Suprapubic skin (tissue), 4 donors: ENCODE results near the gene CACNA1G. TPM values are rescaled to one million over a fixed set of nuclear protein-coding genes. Genes with fewer than 3 reads are reported as not detected.
A peak's percentile ranks its signal among the peaks of the same experiment; 100 is the strongest.

Experiments
- DNase-seq, 2 donors: peaks; one replicate each; pipeline ENCODE4 v3.0.0-alpha.2; 2019; ENCODE audit warnings: low spot score in 2 of 2
- H3K27ac ChIP-seq: fragments of 200-600 bp; sonication (generic); one replicate; pipeline ENCODE4 v1.5.1; 2019
- H3K27me3 ChIP-seq: fragments of 200-600 bp; sonication (generic); one replicate; pipeline ENCODE4 v1.5.1; 2019
- H3K36me3 ChIP-seq: fragments of 200-600 bp; sonication (generic); one replicate; pipeline ENCODE4 v1.5.1; 2019
- H3K4me1 ChIP-seq: fragments of 200-600 bp; sonication (generic); one replicate; pipeline ENCODE4 v1.5.1; 2019
- H3K4me3 ChIP-seq: fragments of 200-600 bp; sonication (generic); one replicate; pipeline ENCODE4 v1.5.1; 2019; ENCODE audit warnings: mild to moderate bottlenecking
- H3K9me3 ChIP-seq: fragments of 200-600 bp; sonication (generic); one replicate; pipeline ENCODE4 v1.5.1; 2019
- CTCF ChIP-seq, 2 donors: fragments of 200-600 bp in 1 of 2; fragments of 450-650 bp in 1 of 2; sonication (generic) in 1 of 2; IDR thresholded peaks; one replicate each; pipeline ENCODE4 v1.5.1; 2016 to 2019; ENCODE audit warnings: antibody characterized with exemption in 2 of 2, mild to moderate bottlenecking in 1 of 2, moderate library complexity in 1 of 2
- EP300 ChIP-seq: sonication (generic); formaldehyde crosslinking; IDR thresholded peaks from one replicate; pipeline ENCODE4 v1.6.1; 2017; ENCODE audit warnings: antibody characterized with exemption
- POLR2A ChIP-seq, 2 donors: fragments of 450-650 bp; IDR thresholded peaks; one replicate each; pipeline ENCODE4 v1.6.1; 2017; ENCODE audit warnings: antibody characterized with exemption in 2 of 2, mild to moderate bottlenecking in 2 of 2, moderate library complexity in 2 of 2
- POLR2AphosphoS5 ChIP-seq, 3 donors: sonication (generic); formaldehyde crosslinking; IDR thresholded peaks; one replicate each; pipeline ENCODE4 v1.6.1; 2017; ENCODE audit warnings: antibody characterized with exemption in 3 of 3
- WGBS: methylation state at CpG from one replicate; pipeline ENCODE4 v1.1.5; 2018; 5-methylcytosine and 5-hydroxymethylcytosine counted together
- total RNA-seq, 4 donors: library from RNA; depleted of rRNA; stranded (reverse); fragments of >200 nt; gene quantifications; one replicate each; pipeline ENCODE4 v1.1.0, GENCODE V29; 2016

The CACNA1G gene
- total RNA-seq, 4 donors from 2014 or later = 1.1 to 9.9 (median 2.7) TPM

- Histone ChIP-seq H3K27me3 (peaks cover 1% of the 10 kb centered on the region), H3K4me3 (no peak overlapping the region), H3K27ac (no peak overlapping the region), H3K4me1 (peaks cover 69% of the 10 kb centered on the region), H3K9me3 (no peaks in the 10 kb centered on the region), H3K36me3 (no peaks in the 10 kb centered on the region)
- 90% methylated on average over 16 of the region's 20 CpGs for WGBS
- TF ChIP-seq EP300 (no peak), CTCF (IDR thresholded peaks at IDR 0.05) (no peak), POLR2AphosphoS5 (IDR thresholded peaks at IDR 0.05) (no peak), POLR2A (IDR thresholded peaks at IDR 0.05) (no peak)
- DNase-seq = no peak
Measured at GRCh38 chr17:50537721-50538548, 22.6 kb upstream of the CACNA1G start.

- peaks cover 66% of the 10 kb centered on the region for H3K4me1 ChIP-seq
- H3K4me3 ChIP-seq = no peak overlapping the region
- H3K27me3 ChIP-seq = no peaks in the 10 kb centered on the region
- 79% methylated on average over 20 of the region's 20 CpGs for WGBS
- no peaks in the 10 kb centered on the region for H3K9me3 ChIP-seq
- TF ChIP-seq POLR2A (IDR thresholded peaks at IDR 0.05) (no peak), CTCF (IDR thresholded peaks at IDR 0.05) (no peak), EP300 (no peak), POLR2AphosphoS5 (IDR thresholded peaks at IDR 0.05) (no peak)
- no peak overlapping the region for H3K27ac ChIP-seq
- no peaks in the 10 kb centered on the region for H3K36me3 ChIP-seq
- no peak for DNase-seq
Measured at GRCh38 chr17:50538549-50539410, 21.7 kb upstream of the CACNA1G start.

GRCh38 chr17:50539762-50540559 is 20.6 kb upstream of the CACNA1G start:
- no peak for DNase-seq
- TF ChIP-seq POLR2AphosphoS5 (IDR thresholded peaks at IDR 0.05) = no peak
- no peak for TF ChIP-seq EP300
- TF ChIP-seq POLR2A (IDR thresholded peaks at IDR 0.05) = no peak
- TF ChIP-seq CTCF (IDR thresholded peaks at IDR 0.05) = no peak
- 65% methylated on average over 13 of the region's 15 CpGs for WGBS
- Histone ChIP-seq H3K4me3 (no peak overlapping the region), H3K27ac (peak overlapping the region; percentile 15), H3K9me3 (no peaks in the 10 kb centered on the region), H3K4me1 (peaks cover 54% of the 10 kb centered on the region), H3K36me3 (no peaks in the 10 kb centered on the region), H3K27me3 (no peaks in the 10 kb centered on the region)

GRCh38 chr17:50540560-50541401 is 19.7 kb upstream of the CACNA1G start:
- TF ChIP-seq POLR2AphosphoS5 (IDR thresholded peaks at IDR 0.05) = no peak
- no peak for TF ChIP-seq EP300
- TF ChIP-seq POLR2A (IDR thresholded peaks at IDR 0.05) = no peak
- Histone ChIP-seq H3K4me3 (no peak overlapping the region), H3K9me3 (no peaks in the 10 kb centered on the region), H3K4me1 (peaks cover 47% of the 10 kb centered on the region), H3K27me3 (no peaks in the 10 kb centered on the region), H3K36me3 (no peaks in the 10 kb centered on the region), H3K27ac (peak overlapping the region; percentile 84)
- WGBS = 86% methylated on average over 9 of the region's 11 CpGs
- DNase-seq = no peak

- Histone ChIP-seq H3K27me3 (no peaks in the 10 kb centered on the region), H3K9me3 (no peaks in the 10 kb centered on the region), H3K27ac (peak overlapping the region; percentile 84), H3K4me1 (peaks cover 46% of the 10 kb centered on the region), H3K36me3 (no peaks in the 10 kb centered on the region), H3K4me3 (peak overlapping the region; percentile 61)
- DNase-seq = no peak
- TF ChIP-seq POLR2A (IDR thresholded peaks at IDR 0.05) = no peak
- WGBS = 81% methylated on average over 4 of the region's 9 CpGs
Measured at GRCh38 chr17:50541402-50541715, 19.2 kb upstream of the CACNA1G start.
